ENCODE measurements around the gene CFAP119. TPM values are rescaled to one million over a fixed set of nuclear protein-coding genes. Genes with fewer than 3 reads are reported as not detected.

The CFAP119 gene
- total and polyA plus RNA-seq, 2 experiments from 2014 or later: 2.2 to 5.2 TPM

DNA sequence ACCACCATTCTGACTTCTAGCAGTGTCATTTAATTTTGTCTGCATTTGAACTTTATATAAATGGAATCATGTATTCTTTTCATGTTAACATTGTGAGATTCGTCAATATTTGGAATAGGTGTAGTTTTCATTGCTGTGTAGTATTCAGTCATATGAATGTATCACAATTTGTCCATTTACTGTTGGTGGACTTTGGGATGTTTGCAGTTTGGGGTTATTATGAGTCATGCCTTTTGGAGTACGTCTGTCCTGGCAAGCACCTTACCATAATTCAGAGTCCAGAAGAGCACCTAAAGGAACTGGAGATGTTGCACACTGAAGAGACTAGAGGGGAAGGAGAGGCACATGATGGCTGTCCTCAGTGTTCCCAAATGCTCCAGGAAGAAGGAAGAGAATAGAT lies 16.8 kb downstream of the CFAP119 start:
- TF ChIP-seq, protein P1, sequence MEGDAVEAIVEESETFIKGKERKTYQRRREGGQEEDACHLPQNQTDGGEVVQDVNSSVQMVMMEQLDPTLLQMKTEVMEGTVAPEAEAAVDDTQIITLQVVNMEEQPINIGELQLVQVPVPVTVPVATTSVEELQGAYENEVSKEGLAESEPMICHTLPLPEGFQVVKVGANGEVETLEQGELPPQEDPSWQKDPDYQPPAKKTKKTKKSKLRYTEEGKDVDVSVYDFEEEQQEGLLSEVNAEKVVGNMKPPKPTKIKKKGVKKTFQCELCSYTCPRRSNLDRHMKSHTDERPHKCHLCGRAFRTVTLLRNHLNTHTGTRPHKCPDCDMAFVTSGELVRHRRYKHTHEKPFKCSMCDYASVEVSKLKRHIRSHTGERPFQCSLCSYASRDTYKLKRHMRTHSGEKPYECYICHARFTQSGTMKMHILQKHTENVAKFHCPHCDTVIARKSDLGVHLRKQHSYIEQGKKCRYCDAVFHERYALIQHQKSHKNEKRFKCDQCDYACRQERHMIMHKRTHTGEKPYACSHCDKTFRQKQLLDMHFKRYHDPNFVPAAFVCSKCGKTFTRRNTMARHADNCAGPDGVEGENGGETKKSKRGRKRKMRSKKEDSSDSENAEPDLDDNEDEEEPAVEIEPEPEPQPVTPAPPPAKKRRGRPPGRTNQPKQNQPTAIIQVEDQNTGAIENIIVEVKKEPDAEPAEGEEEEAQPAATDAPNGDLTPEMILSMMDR (conservative IDR thresholded peaks at IDR 0.05; ENCODE audit: low read depth in 2 of 2): no peak
- TF ChIP-seq STAT1 (IDR thresholded peaks at IDR 0.05; ENCODE audit: unreplicated experiment) (no peak), CREB1 (CRISPR knock-in tag; IDR thresholded peaks at IDR 0.05; ENCODE audit: low read depth) (no peak), ETS1 (IDR thresholded peaks at IDR 0.05) (no peak), EZH2phosphoT487 (IDR thresholded peaks at IDR 0.05; ENCODE audit: unreplicated experiment) (no peak)

GRCh38 chr16:30744183-30744582 lies 17.7 kb downstream of the CFAP119 start:
- H3K27ac ChIP-seq (ENCODE audit: low read depth): no peak overlapping the region
- no peaks in the 10 kb centered on the region; the same call in 1 of the 2 replicates for H3K36me3 ChIP-seq (ENCODE audit: insufficient read depth)
- peaks cover 4% of the 10 kb centered on the region; the same call in 1 of the 2 replicates for H3F3A ChIP-seq (replicated peaks; ENCODE audit: low read depth)
- no peak overlapping the region for H2AFZ ChIP-seq
- no peaks in the 10 kb centered on the region for H4K20me1 ChIP-seq (replicated peaks; ENCODE audit: insufficient read depth)
- no peaks in the 10 kb centered on the region for H3K27me3 ChIP-seq (ENCODE audit: insufficient read depth)
- peaks cover 3% of the 10 kb centered on the region for H3K4me1 ChIP-seq (ENCODE audit: insufficient read depth)
- Mint-ChIP-seq H3K27ac (no peak overlapping the region), H3K9me3 (no peaks in the 10 kb centered on the region), H3K36me3 (ENCODE audit: low read depth) (peaks cover 26% of the 10 kb centered on the region), H3K4me3 (no peak overlapping the region), H3K4me1 (peaks cover 20% of the 10 kb centered on the region), H3K27me3 (ENCODE audit: insufficient read depth, low read depth, poor library complexity) (peaks cover 11% of the 10 kb centered on the region)
- no peak overlapping the region for H3K4me3 ChIP-seq
- DNase-seq (ENCODE audit: low spot score): no peak
- no peak overlapping the region for H3K4me2 ChIP-seq
- H3K9me2 ChIP-seq (ENCODE audit: insufficient read depth): no peaks in the 10 kb centered on the region
- H3K79me2 ChIP-seq (replicated peaks; ENCODE audit: insufficient read depth): peaks cover 2% of the 10 kb centered on the region
- ATAC-seq: no peak
- TF ChIP-seq NANOG (IDR thresholded peaks at IDR 0.05; ENCODE audit: borderline replicate concordance) (no peak), EZH2phosphoT487 (IDR thresholded peaks at IDR 0.05; ENCODE audit: unreplicated experiment) (no peak)
- TF ChIP-seq, protein P2, sequence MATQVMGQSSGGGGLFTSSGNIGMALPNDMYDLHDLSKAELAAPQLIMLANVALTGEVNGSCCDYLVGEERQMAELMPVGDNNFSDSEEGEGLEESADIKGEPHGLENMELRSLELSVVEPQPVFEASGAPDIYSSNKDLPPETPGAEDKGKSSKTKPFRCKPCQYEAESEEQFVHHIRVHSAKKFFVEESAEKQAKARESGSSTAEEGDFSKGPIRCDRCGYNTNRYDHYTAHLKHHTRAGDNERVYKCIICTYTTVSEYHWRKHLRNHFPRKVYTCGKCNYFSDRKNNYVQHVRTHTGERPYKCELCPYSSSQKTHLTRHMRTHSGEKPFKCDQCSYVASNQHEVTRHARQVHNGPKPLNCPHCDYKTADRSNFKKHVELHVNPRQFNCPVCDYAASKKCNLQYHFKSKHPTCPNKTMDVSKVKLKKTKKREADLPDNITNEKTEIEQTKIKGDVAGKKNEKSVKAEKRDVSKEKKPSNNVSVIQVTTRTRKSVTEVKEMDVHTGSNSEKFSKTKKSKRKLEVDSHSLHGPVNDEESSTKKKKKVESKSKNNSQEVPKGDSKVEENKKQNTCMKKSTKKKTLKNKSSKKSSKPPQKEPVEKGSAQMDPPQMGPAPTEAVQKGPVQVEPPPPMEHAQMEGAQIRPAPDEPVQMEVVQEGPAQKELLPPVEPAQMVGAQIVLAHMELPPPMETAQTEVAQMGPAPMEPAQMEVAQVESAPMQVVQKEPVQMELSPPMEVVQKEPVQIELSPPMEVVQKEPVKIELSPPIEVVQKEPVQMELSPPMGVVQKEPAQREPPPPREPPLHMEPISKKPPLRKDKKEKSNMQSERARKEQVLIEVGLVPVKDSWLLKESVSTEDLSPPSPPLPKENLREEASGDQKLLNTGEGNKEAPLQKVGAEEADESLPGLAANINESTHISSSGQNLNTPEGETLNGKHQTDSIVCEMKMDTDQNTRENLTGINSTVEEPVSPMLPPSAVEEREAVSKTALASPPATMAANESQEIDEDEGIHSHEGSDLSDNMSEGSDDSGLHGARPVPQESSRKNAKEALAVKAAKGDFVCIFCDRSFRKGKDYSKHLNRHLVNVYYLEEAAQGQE (IDR thresholded peaks at IDR 0.05; ENCODE audit: unreplicated experiment): no peak

More for the DNA sequence above, 16.8 kb downstream of the CFAP119 start:
- H3F3A ChIP-seq (replicated peaks; ENCODE audit: low read depth): peaks cover 4% of the 10 kb centered on the region; the same call in 1 of the 2 replicates
- H4K20me1 ChIP-seq (replicated peaks; ENCODE audit: insufficient read depth): no peaks in the 10 kb centered on the region; the same call in 1 of the 2 replicates
- no peaks in the 10 kb centered on the region for H3K9me3 Mint-ChIP-seq
- H3K4me3 Mint-ChIP-seq: no peak overlapping the region; the same call in 2 of the 3 replicates
- H3K4me3 ChIP-seq: no peak overlapping the region
- no peaks in the 10 kb centered on the region for H3K9me2 ChIP-seq (ENCODE audit: insufficient read depth)
- peaks cover 11% of the 10 kb centered on the region for H3K79me2 ChIP-seq (replicated peaks; ENCODE audit: insufficient read depth)
- no peaks in the 10 kb centered on the region for H3K27me3 ChIP-seq (ENCODE audit: insufficient read depth)
- H3K4me2 ChIP-seq: no peak overlapping the region
- H3K36me3 Mint-ChIP-seq (ENCODE audit: low read depth): peaks cover 31% of the 10 kb centered on the region
- no peak overlapping the region for H2AFZ ChIP-seq
- H3K27ac Mint-ChIP-seq: no peak overlapping the region
- DNase-seq (ENCODE audit: low spot score) (no peak), ATAC-seq (no peak)
- H3K27ac ChIP-seq (ENCODE audit: low read depth): no peak overlapping the region
- peaks cover 24% of the 10 kb centered on the region for H3K4me1 Mint-ChIP-seq
- peaks cover 13% of the 10 kb centered on the region for H3K27me3 Mint-ChIP-seq (ENCODE audit: insufficient read depth, low read depth, poor library complexity)
- peaks cover 9% of the 10 kb centered on the region for H3K4me1 ChIP-seq (ENCODE audit: insufficient read depth)
- H3K36me3 ChIP-seq (ENCODE audit: insufficient read depth): no peaks in the 10 kb centered on the region; the same call in 1 of the 2 replicates

Measured in GM23338 (cell line).